Lower lobe of right lung (tissue), 2 donors: ENCODE results near the gene ZNF398. TPM values are rescaled to one million over a fixed set of nuclear protein-coding genes. Genes with fewer than 3 reads are reported as not detected.

Experiments used
- ATAC-seq, 2 donors: fragments of 200-7000 bp; cut with Tn5 transposase; one replicate each; pipeline ENCODE4 v1.9.1; 2020 to 2022; ENCODE audit warnings: mild to moderate bottlenecking in 2 of 2, moderate library complexity in 2 of 2
- DNase-seq: peaks from one replicate; pipeline ENCODE4 v3.0.0-alpha.2; 2020
- H3K27ac ChIP-seq: fragments of 200-600 bp; one replicate; pipeline ENCODE4 v1.8.0; 2022
- H3K27me3 ChIP-seq: fragments of 200-600 bp; one replicate; pipeline ENCODE4 v1.8.0; 2022; ENCODE audit warnings: low read depth
- H3K36me3 ChIP-seq: fragments of 200-600 bp; one replicate; pipeline ENCODE4 v1.8.0; 2022; ENCODE audit warnings: mild to moderate bottlenecking
- H3K4me1 ChIP-seq: fragments of 200-600 bp; one replicate; pipeline ENCODE4 v1.8.0; 2022
- H3K4me3 ChIP-seq: fragments of 200-600 bp; one replicate; pipeline ENCODE4 v1.8.0; 2022; ENCODE audit warnings: mild to moderate bottlenecking
- H3K9me3 ChIP-seq: fragments of 200-600 bp; one replicate; pipeline ENCODE4 v1.8.0; 2022
- intact Hi-C: fragments of 100-400 bp; cut with DNase I; formaldehyde crosslinking; loops from one replicate; pipeline ENCODE4 v1.11.0; 2022
- long read RNA-seq: library from polyadenylated mRNA; unstranded; transcript quantifications from one replicate; pipeline ENCODE4 v2.0.0, GENCODE V29; 2021
- total RNA-seq: library from RNA; stranded (reverse); fragmentation: NEBNext Ultra II Directional; extraction: Animal tissue kit (Norgen Biotek cat#: 25700); gene quantifications from one replicate; pipeline ENCODE4 v1.2.1, GENCODE V29; 2021
- TF ChIP-seq, protein P1 (sequence below): fragments of 200-600 bp; IDR thresholded peaks from one replicate; pipeline ENCODE4 v1.8.0; 2022; ENCODE audit warnings: antibody characterized with exemption, mild to moderate bottlenecking
- donor health status: DM: no; HTN: yes; CAD: no; lungs with severe emphysema.

The ZNF398 gene, protein sequence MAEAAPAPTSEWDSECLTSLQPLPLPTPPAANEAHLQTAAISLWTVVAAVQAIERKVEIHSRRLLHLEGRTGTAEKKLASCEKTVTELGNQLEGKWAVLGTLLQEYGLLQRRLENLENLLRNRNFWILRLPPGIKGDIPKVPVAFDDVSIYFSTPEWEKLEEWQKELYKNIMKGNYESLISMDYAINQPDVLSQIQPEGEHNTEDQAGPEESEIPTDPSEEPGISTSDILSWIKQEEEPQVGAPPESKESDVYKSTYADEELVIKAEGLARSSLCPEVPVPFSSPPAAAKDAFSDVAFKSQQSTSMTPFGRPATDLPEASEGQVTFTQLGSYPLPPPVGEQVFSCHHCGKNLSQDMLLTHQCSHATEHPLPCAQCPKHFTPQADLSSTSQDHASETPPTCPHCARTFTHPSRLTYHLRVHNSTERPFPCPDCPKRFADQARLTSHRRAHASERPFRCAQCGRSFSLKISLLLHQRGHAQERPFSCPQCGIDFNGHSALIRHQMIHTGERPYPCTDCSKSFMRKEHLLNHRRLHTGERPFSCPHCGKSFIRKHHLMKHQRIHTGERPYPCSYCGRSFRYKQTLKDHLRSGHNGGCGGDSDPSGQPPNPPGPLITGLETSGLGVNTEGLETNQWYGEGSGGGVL
- 13.2 TPM for total RNA-seq
- long read RNA-seq, transcript ZNF398-202 (6 exons, 2,860 nt), result major isoform, 6 of 27 reads
- long read RNA-seq, partial matches to known transcripts, result 5 of 27 reads
- long read RNA-seq, other reads (novel, unspliced or antisense), result 16 of 27 reads

DNA sequence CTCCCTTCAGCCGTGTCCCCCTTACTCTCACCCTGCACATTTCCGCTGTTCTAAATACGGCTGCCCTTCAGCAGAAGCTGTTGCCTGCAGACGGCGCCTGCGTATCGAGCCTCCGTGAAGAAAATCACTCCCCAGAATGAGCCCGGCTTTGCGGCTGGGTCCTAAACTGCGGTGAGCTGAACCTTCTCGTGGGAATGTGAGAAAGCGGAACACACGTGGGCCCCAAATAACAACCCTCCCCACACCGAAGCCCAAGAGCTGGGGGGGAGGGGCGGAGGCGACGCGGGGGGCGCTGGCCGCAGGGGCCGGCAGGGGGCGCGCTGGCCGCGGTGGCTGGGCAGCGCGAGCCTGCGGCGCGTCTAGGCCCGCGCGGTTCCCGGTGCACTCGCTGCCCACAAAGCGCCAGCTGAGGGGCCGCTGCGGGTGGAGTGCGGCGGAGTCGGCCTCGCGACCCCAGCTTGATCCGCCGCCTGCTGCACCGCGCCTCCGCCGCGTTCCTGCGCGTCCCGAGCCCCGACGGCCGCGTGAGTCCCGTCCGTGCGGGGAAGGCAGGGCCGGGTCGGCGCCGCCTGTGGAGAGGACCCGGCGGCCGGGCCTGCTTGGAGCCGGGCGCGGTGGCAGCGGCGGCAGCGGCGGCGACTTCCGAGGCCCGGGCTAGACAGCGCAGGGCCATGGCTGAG is at the start of gene ZNF398:
ZNF398 (plus strand) TSS at position 382 of the 680 bp plus-strand sequence; CDS start at position 672, 290 bp downstream.
- H3K4me1 ChIP-seq, result peaks cover 21% of the 10 kb centered on the region
- peak; percentile 93 to 97 for ATAC-seq
- DNase-seq, result peak; percentile 85
- peak within 1 kb of the TSS; percentile 93 for H3K4me3 ChIP-seq
- no peaks in the 10 kb centered on the region for H3K27me3 ChIP-seq
- H3K27ac ChIP-seq, result peak within 1 kb of the TSS; percentile 95
- intact Hi-C loops, result no loop called here
- no peaks in the 10 kb centered on the region for H3K9me3 ChIP-seq
- TF ChIP-seq, protein P1, sequence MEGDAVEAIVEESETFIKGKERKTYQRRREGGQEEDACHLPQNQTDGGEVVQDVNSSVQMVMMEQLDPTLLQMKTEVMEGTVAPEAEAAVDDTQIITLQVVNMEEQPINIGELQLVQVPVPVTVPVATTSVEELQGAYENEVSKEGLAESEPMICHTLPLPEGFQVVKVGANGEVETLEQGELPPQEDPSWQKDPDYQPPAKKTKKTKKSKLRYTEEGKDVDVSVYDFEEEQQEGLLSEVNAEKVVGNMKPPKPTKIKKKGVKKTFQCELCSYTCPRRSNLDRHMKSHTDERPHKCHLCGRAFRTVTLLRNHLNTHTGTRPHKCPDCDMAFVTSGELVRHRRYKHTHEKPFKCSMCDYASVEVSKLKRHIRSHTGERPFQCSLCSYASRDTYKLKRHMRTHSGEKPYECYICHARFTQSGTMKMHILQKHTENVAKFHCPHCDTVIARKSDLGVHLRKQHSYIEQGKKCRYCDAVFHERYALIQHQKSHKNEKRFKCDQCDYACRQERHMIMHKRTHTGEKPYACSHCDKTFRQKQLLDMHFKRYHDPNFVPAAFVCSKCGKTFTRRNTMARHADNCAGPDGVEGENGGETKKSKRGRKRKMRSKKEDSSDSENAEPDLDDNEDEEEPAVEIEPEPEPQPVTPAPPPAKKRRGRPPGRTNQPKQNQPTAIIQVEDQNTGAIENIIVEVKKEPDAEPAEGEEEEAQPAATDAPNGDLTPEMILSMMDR, result peak; percentile 66
- H3K36me3 ChIP-seq, result no peaks in the 10 kb centered on the region

DNA sequence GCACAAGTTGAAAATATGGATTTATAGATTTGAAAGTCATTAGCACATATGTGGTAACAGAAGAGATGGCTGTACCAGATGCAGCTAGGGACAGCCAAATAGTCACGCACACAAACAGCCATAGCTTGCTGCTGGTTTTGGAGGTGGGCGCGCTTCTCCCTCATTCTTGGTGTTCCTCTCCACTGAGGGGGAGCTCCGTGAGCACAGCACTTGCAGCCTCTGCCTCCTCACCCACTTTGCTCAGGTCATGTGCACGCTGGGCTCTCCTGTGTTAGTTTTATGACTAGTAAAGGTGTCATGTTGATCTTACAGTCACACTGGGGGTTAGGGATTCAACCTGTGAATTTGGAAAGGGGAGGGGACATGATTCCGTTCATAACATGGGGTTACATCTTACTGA is 48.2 kb upstream of the ZNF398 start:
- intact Hi-C loops, result loop anchor here (10.0 kb wide), 1 partner anchor 94 kb away; no protein-coding TSS in a partner anchor
- Histone ChIP-seq H3K27ac (no peak overlapping the region), H3K36me3 (peaks cover 2% of the 10 kb centered on the region), H3K4me3 (no peak overlapping the region), H3K9me3 (no peaks in the 10 kb centered on the region), H3K4me1 (no peaks in the 10 kb centered on the region), H3K27me3 (no peaks in the 10 kb centered on the region)
- TF ChIP-seq, protein P1, result no peak
- ATAC-seq, result no peak
- no peak for DNase-seq

DNA sequence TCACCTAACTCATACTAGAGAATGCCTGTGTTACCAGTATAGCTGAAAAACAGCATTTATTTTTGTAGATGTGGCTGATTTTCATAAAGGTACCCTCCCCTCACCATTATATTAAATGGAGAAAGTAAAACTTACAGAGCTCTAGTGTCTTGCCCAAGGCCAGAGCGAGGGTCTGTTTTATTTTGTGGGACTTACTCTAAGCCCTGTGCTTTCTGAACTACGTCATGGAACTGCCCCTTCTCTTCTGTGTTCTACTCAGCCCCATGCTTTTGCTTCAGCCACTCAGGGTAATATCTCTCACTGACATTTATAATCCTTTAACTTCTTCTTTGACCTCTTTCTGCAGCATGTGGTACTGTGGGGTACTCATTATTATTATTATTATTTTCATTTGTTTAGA is 46.4 kb upstream of the ZNF398 start:
- no peaks in the 10 kb centered on the region for H3K9me3 ChIP-seq
- ATAC-seq, result no peak
- no peak overlapping the region for H3K4me3 ChIP-seq
- H3K4me1 ChIP-seq, result no peaks in the 10 kb centered on the region
- TF ChIP-seq, protein P1, result no peak
- DNase-seq, result no peak
- intact Hi-C loops, result no loop called here
- no peak overlapping the region for H3K27ac ChIP-seq
- H3K27me3 ChIP-seq, result no peaks in the 10 kb centered on the region
- peaks cover 6% of the 10 kb centered on the region for H3K36me3 ChIP-seq

DNA sequence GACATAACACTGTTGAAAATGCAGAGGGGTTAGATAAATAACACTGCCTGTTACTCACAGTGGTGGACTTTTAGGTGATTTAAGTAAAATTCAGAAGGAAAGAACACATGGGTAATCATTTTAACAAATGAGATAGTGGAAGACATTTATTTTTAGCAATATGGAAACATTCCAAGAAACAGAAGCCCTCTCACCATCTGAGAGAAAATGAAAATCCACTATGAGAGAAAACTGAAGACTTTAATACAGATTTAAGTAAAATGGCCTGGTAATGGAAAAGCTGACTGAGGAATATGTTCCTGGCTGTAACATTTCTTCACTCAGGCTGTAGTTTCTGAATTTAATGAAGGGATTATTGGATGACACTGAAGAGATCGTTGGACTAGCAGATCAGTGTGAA is 44.6 kb upstream of the ZNF398 start:
- H3K27ac ChIP-seq, result no peak overlapping the region
- intact Hi-C loops, result no loop called here
- DNase-seq, result no peak
- TF ChIP-seq, protein P1, result no peak
- no peak for ATAC-seq
- no peak overlapping the region for H3K4me3 ChIP-seq
- no peaks in the 10 kb centered on the region for H3K27me3 ChIP-seq
- H3K36me3 ChIP-seq, result peaks cover 6% of the 10 kb centered on the region
- H3K9me3 ChIP-seq, result no peaks in the 10 kb centered on the region
- no peaks in the 10 kb centered on the region for H3K4me1 ChIP-seq

DNA sequence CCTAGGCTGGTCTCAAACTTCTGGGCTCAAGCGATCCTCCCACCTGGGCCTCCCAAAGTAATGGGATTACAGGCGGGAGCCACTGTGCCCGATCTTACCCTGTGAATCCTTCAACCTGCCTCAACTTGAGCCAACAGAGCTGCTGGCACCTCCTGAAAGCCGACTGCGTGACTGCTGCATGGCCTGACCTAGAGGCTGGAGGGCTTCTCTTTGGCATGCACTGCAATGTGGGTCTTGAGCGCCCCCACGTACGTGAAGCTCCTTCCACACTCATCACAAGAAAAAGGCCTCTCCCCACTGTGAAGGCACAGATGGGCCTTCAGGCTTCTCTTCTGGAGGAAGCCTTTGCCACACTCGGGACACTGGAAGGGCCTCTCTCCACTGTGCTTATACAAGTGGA is 43.8 kb upstream of the ZNF398 start:
- Histone ChIP-seq H3K27ac (no peak overlapping the region), H3K9me3 (no peaks in the 10 kb centered on the region), H3K4me1 (no peaks in the 10 kb centered on the region), H3K27me3 (no peaks in the 10 kb centered on the region), H3K4me3 (no peak overlapping the region), H3K36me3 (peaks cover 6% of the 10 kb centered on the region)
- DNase-seq, result no peak
- intact Hi-C loops, result no loop called here
- ATAC-seq, result no peak
- TF ChIP-seq, protein P1, result no peak
